Measurements from ENCODE around the gene PTCRA.

Gene PTCRA

GRCh38 chr6:42932412-42932811 is 16.6 kb downstream of the PTCRA start:
- TF ChIP-seq CTCF (IDR thresholded peaks at IDR 0.05; ENCODE audit: unreplicated experiment in 3 of 3): no peak
- Mint-ChIP-seq H3K36me3 (ENCODE audit: low read depth) (peaks cover 47% of the 10 kb centered on the region), H3K4me3 (peak overlapping the region; percentile 11 to 84 (median 61))

GRCh38 chr6:42933205-42933604 is 17.4 kb downstream of the PTCRA start:
- Mint-ChIP-seq H3K27me3 (ENCODE audit: low read depth) (no peaks in the 10 kb centered on the region), H3K36me3 (ENCODE audit: low read depth) (peaks cover 52% of the 10 kb centered on the region), H3K4me3 (peak overlapping the region in 1 of 3 experiments; percentile 5), H3K4me1 (peaks cover 40% of the 10 kb centered on the region), H3K27ac (peak overlapping the region in 1 of 3 experiments; percentile 9), H3K9me3 (no peaks in the 10 kb centered on the region)
- TF ChIP-seq CTCF (IDR thresholded peaks at IDR 0.05; ENCODE audit: unreplicated experiment in 3 of 3): no peak

More at GRCh38 chr6:42932412-42932811, 16.6 kb downstream of the PTCRA start:
- no peaks in the 10 kb centered on the region for H3K27me3 Mint-ChIP-seq (ENCODE audit: low read depth)
- H3K27ac Mint-ChIP-seq: peak overlapping the region; percentile 84 to 99 (median 99)
- no peaks in the 10 kb centered on the region for H3K9me3 Mint-ChIP-seq
- H3K4me1 Mint-ChIP-seq: peaks cover 40% of the 10 kb centered on the region

GRCh38 chr6:42935322-42935721 is 19.5 kb downstream of the PTCRA start:
- H3K9me3 Mint-ChIP-seq: no peaks in the 10 kb centered on the region
- no peak for TF ChIP-seq CTCF (IDR thresholded peaks at IDR 0.05; ENCODE audit: unreplicated experiment in 3 of 3)
- peaks cover 25% of the 10 kb centered on the region for H3K4me1 Mint-ChIP-seq
- H3K4me3 Mint-ChIP-seq: no peak overlapping the region
- H3K36me3 Mint-ChIP-seq (ENCODE audit: low read depth): peaks cover 64% of the 10 kb centered on the region
- H3K27me3 Mint-ChIP-seq (ENCODE audit: low read depth): peaks cover 4% of the 10 kb centered on the region
- no peak overlapping the region for H3K27ac Mint-ChIP-seq

GRCh38 chr6:42936398-42936797 is 20.5 kb downstream of the PTCRA start:
- H3K9me3 Mint-ChIP-seq: no peaks in the 10 kb centered on the region
- H3K36me3 Mint-ChIP-seq (ENCODE audit: low read depth): peaks cover 63% of the 10 kb centered on the region
- no peak overlapping the region for H3K4me3 Mint-ChIP-seq
- H3K27me3 Mint-ChIP-seq (ENCODE audit: low read depth): peaks cover 4% of the 10 kb centered on the region
- TF ChIP-seq CTCF (IDR thresholded peaks at IDR 0.05; ENCODE audit: unreplicated experiment in 3 of 3): no peak
- no peak overlapping the region for H3K27ac Mint-ChIP-seq
- H3K4me1 Mint-ChIP-seq: peaks cover 17% of the 10 kb centered on the region

- TF ChIP-seq CTCF (IDR thresholded peaks at IDR 0.05; ENCODE audit: unreplicated experiment in 3 of 3): no peak
- Mint-ChIP-seq H3K27ac (peak overlapping the region in 1 of 3 experiments; percentile 1), H3K4me3 (no peak overlapping the region), H3K36me3 (ENCODE audit: low read depth) (peaks cover 55% of the 10 kb centered on the region), H3K9me3 (no peaks in the 10 kb centered on the region), H3K4me1 (peaks cover 7% of the 10 kb centered on the region), H3K27me3 (ENCODE audit: low read depth) (peaks cover 4% of the 10 kb centered on the region)
Measured at GRCh38 chr6:42937548-42938427, 21.9 kb downstream of the PTCRA start.

- Mint-ChIP-seq H3K27me3 (ENCODE audit: low read depth) (peaks cover 4% of the 10 kb centered on the region), H3K36me3 (ENCODE audit: low read depth) (peaks cover 50% of the 10 kb centered on the region), H3K4me1 (peaks cover 1% of the 10 kb centered on the region), H3K9me3 (no peaks in the 10 kb centered on the region), H3K4me3 (no peak overlapping the region), H3K27ac (no peak overlapping the region)
- TF ChIP-seq CTCF (IDR thresholded peaks at IDR 0.05; ENCODE audit: unreplicated experiment in 3 of 3): no peak
Measured at GRCh38 chr6:42938428-42938796, 22.6 kb downstream of the PTCRA start.
